GM23338 (cell line): ENCODE data around the gene PLCL1.

Experiments used
- POLR2AphosphoS5 ChIP-seq: IDR thresholded peaks from 2 replicates; pipeline ENCODE4 v1.6.1; 2016; ENCODE audit warnings: antibody characterized with exemption, low read depth
- TF ChIP-seq, protein P1 (sequence below), 2 experiments: fragments of 200-600 bp in 1 of 2; sonication (generic) in 1 of 2; conservative IDR thresholded peaks; 2 replicates each; pipeline versions ENCODE4 v1.5.1 to v1.6.1; 2016 to 2017; ENCODE audit warnings: antibody characterized with exemption in 2 of 2, low read depth in 2 of 2, mild to moderate bottlenecking in 2 of 2, moderate library complexity in 1 of 2

DNA sequence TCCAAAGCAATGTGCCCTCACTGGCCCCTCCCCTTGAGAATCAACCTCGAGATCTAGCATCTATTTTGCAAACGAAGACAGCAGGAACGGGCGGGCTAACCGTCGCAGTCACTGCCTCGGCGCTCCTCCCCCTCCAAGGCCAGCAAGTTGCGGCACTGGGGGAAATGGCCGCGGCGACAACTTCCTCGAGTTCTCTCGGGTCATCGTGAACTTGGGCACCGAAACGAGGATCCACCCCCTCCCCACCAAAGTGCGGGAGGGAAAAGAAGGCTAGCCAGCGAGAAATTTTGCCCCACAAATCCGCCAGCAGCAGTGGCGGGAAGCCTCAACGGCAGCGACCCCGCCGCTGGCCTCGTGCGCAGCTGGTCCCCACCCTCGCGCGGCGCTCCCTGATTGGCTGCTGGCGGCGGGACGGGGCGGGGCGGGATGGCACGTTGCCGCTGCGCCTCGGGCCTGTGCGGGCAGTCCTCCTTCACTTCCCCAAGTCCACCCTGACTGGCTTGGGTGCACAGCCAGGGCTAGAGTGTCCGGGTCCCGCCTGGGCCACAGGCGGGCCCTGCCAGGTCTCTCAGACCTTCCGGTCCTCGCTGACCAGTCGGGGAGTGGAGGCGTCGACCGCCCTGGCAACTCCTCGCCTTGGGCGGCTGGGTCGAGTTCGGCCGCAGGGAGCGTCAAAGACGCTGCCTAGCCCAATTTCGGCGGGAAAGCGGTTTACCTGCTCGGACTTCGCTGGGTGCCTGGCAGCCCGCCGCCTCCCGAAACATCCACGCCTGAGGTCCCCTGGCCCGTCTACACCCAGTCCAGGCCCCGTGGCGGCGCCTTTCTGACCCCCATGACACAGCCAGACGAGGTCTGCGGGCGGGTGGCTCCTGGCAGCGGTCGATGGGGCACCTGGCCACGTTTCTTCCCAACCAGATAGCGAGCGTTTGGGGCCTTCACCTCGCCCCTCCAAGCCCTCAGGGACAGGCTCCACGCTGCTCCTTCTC is 19.1 kb upstream of the PLCL1 start, which contains the start of gene BOLL:
- TF ChIP-seq, protein P1, sequence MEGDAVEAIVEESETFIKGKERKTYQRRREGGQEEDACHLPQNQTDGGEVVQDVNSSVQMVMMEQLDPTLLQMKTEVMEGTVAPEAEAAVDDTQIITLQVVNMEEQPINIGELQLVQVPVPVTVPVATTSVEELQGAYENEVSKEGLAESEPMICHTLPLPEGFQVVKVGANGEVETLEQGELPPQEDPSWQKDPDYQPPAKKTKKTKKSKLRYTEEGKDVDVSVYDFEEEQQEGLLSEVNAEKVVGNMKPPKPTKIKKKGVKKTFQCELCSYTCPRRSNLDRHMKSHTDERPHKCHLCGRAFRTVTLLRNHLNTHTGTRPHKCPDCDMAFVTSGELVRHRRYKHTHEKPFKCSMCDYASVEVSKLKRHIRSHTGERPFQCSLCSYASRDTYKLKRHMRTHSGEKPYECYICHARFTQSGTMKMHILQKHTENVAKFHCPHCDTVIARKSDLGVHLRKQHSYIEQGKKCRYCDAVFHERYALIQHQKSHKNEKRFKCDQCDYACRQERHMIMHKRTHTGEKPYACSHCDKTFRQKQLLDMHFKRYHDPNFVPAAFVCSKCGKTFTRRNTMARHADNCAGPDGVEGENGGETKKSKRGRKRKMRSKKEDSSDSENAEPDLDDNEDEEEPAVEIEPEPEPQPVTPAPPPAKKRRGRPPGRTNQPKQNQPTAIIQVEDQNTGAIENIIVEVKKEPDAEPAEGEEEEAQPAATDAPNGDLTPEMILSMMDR (conservative IDR thresholded peaks at IDR 0.05; ENCODE audit: low read depth in 2 of 2) = no peak
- no peak for TF ChIP-seq POLR2AphosphoS5
